ENCODE measurements around the gene MS4A14. TPM values are rescaled to one million over a fixed set of nuclear protein-coding genes. Genes with fewer than 3 reads are reported as not detected.

The MS4A14 gene
- total RNA-seq, 1 experiment from 2014 or later, result not detected

- no peaks in the 10 kb centered on the region for H3K4me1 ChIP-seq (ENCODE audit: insufficient read depth, low read length, poor library complexity, severe bottlenecking)
- H3K27me3 ChIP-seq (replicated peaks; ENCODE audit: insufficient read depth, low read depth, low read length, poor library complexity), result peaks cover 37% of the 10 kb centered on the region
- no peaks in the 10 kb centered on the region for H3K36me3 ChIP-seq (ENCODE audit: insufficient read depth, low read length, poor library complexity, severe bottlenecking)
- no peak overlapping the region for H3K4me3 ChIP-seq (ENCODE audit: low read depth, low read length, poor library complexity, severe bottlenecking)
- H3K9me3 ChIP-seq (ENCODE audit: low read depth, low read length, poor library complexity, severe bottlenecking), result no peaks in the 10 kb centered on the region
- BruUV-seq (replicated peaks), result no TSS peak
- intact Hi-C loops (cut with micrococcal nuclease; ENCODE audit: unreplicated experiment), result no loop called here
- TF ChIP-seq EZH2 (IDR thresholded peaks at IDR 0.05; ENCODE audit: borderline replicate concordance, low read depth, low read length, poor library complexity, severe bottlenecking), result no peak
- no peak for TF ChIP-seq CTCF (conservative IDR thresholded peaks at IDR 0.05; ENCODE audit: low read depth, low read length)
- ChIA-PET POLR2A (ENCODE audit: low non-redundant PET) (no interaction called here), CTCF (no interaction called here)
- no peak overlapping the region for H3K27ac ChIP-seq (ENCODE audit: low read depth, low read length, poor library complexity, severe bottlenecking)
- DNase-seq (ENCODE audit: low spot score), result peak; percentile 18
Observed at GRCh38 chr11:60367009-60367408, 29.2 kb upstream of the MS4A14 start.

GRCh38 chr11:60367896-60368295 is 28.4 kb upstream of the MS4A14 start:
- Histone ChIP-seq H3K4me3 (ENCODE audit: low read depth, low read length, poor library complexity, severe bottlenecking) (no peak overlapping the region), H3K36me3 (ENCODE audit: insufficient read depth, low read length, poor library complexity, severe bottlenecking) (no peaks in the 10 kb centered on the region), H3K27me3 (replicated peaks; ENCODE audit: insufficient read depth, low read depth, low read length, poor library complexity) (peaks cover 38% of the 10 kb centered on the region), H3K27ac (ENCODE audit: low read depth, low read length, poor library complexity, severe bottlenecking) (no peak overlapping the region), H3K9me3 (ENCODE audit: low read depth, low read length, poor library complexity, severe bottlenecking) (no peaks in the 10 kb centered on the region), H3K4me1 (ENCODE audit: insufficient read depth, low read length, poor library complexity, severe bottlenecking) (no peaks in the 10 kb centered on the region)
- TF ChIP-seq EZH2 (IDR thresholded peaks at IDR 0.05; ENCODE audit: borderline replicate concordance, low read depth, low read length, poor library complexity, severe bottlenecking) (no peak), CTCF (conservative IDR thresholded peaks at IDR 0.05; ENCODE audit: low read depth, low read length) (no peak)
- no TSS peak for BruUV-seq (replicated peaks)
- intact Hi-C loops (cut with micrococcal nuclease; ENCODE audit: unreplicated experiment), result no loop called here
- CTCF ChIA-PET, result no interaction called here
- POLR2A ChIA-PET (ENCODE audit: low non-redundant PET), result no interaction called here
- DNase-seq (ENCODE audit: low spot score), result no peak

- Histone ChIP-seq H3K36me3 (ENCODE audit: insufficient read depth, low read length, poor library complexity, severe bottlenecking) (no peaks in the 10 kb centered on the region), H3K4me3 (ENCODE audit: low read depth, low read length, poor library complexity, severe bottlenecking) (no peak overlapping the region), H3K4me1 (ENCODE audit: insufficient read depth, low read length, poor library complexity, severe bottlenecking) (no peaks in the 10 kb centered on the region), H3K27me3 (replicated peaks; ENCODE audit: insufficient read depth, low read depth, low read length, poor library complexity) (peaks cover 22% of the 10 kb centered on the region), H3K27ac (ENCODE audit: low read depth, low read length, poor library complexity, severe bottlenecking) (no peak overlapping the region), H3K9me3 (ENCODE audit: low read depth, low read length, poor library complexity, severe bottlenecking) (no peaks in the 10 kb centered on the region)
- CTCF ChIA-PET, result no interaction called here
- BruUV-seq (replicated peaks), result no TSS peak
- no peak for DNase-seq (ENCODE audit: low spot score)
- no peak for TF ChIP-seq CTCF (conservative IDR thresholded peaks at IDR 0.05; ENCODE audit: low read depth, low read length)
- no peak for TF ChIP-seq EZH2 (IDR thresholded peaks at IDR 0.05; ENCODE audit: borderline replicate concordance, low read depth, low read length, poor library complexity, severe bottlenecking)
- POLR2A ChIA-PET (ENCODE audit: low non-redundant PET), result no interaction called here
- intact Hi-C loops (cut with micrococcal nuclease; ENCODE audit: unreplicated experiment), result no loop called here
Observed at GRCh38 chr11:60370252-60370810, 25.9 kb upstream of the MS4A14 start.
